HepG2 (cell line): Measurements from ENCODE around the gene DEPDC5.

ENCODE experiments used
- KAT7 ChIP-seq: IDR thresholded peaks from 2 replicates; pipeline ENCODE4 v1.6.1; 2018; ENCODE audit warnings: borderline replicate concordance, missing compliant biosample characterization
- MED1 ChIP-seq: sonication (generic); formaldehyde crosslinking; IDR thresholded peaks from 2 replicates; pipeline ENCODE4 v1.4.0; 2020; ENCODE audit warnings: missing genetic modification reagents
- MXI1 ChIP-seq: IDR thresholded peaks from 3 replicates; pipeline ENCODE4 v1.6.1; 2012; ENCODE audit warnings: low read depth, low read length, inconsistent platforms, borderline replicate concordance
- SP1 ChIP-seq, 2 experiments: fragments of 450-650 bp in 1 of 2; sonication (generic) in 1 of 2; formaldehyde crosslinking in 1 of 2; IDR thresholded peaks; 2 replicates each; pipeline versions ENCODE4 v1.4.0 to v1.6.1; 2016 to 2020; ENCODE audit warnings: missing genetic modification reagents in 1 of 2
- YY1 ChIP-seq: IDR thresholded peaks from 2 replicates; pipeline ENCODE4 v1.6.1; 2011; ENCODE audit warnings: low read length, low read depth, moderate library complexity, mild to moderate bottlenecking; ENCODE audit not compliant: insufficient read depth, insufficient replicate concordance
- ZNF160 ChIP-seq: sonication (generic); formaldehyde crosslinking; IDR thresholded peaks from 2 replicates; pipeline ENCODE4 v1.8.0; 2022; ENCODE audit warnings: mild to moderate bottlenecking, inconsistent platforms, missing genetic modification reagents
- ZSCAN30 ChIP-seq: sonication (generic); formaldehyde crosslinking; IDR thresholded peaks from 2 replicates; pipeline ENCODE4 v1.5.0; 2020; ENCODE audit warnings: mild to moderate bottlenecking, missing genetic modification reagents

GRCh38 chr22:31736458-31736857 is 17.4 kb upstream of the DEPDC5 start:
- TF ChIP-seq KAT7 (CRISPR knock-in tag) (no peak), MXI1 (no peak), MED1 (no peak), YY1 (no peak), SP1 (IDR thresholded peaks at IDR 0.05) (no peak), SP1 (CRISPR knock-in tag; IDR thresholded peaks at IDR 0.05) (no peak), ZSCAN30 (CRISPR knock-in tag) (no peak), ZNF160 (CRISPR knock-in tag) (no peak)
